GM19035 (cell line): Measurements from ENCODE around the gene TRMO.

Experiments used
- ATAC-seq: cut with Tn5 transposase; IDR thresholded peaks from one replicate; pipeline ENCODE4 v1.9.1; 2021; ENCODE audit not compliant: unreplicated experiment

The TRMO gene

DNA sequence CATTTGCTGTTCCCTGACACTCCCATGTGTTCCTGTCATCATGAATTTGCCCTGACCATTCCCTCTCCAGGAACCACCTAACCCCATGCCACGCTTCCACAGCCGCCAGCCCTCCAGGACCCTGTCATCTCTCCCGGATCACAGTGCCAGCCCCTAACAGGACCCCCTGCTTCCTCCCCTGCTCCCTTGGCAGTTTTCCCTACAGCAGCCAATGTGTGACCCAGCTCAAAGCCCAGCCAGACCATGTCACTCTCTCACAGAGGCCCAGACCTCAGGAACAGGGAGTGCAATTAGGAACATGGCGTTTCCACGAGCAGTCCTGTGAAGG, 61.2 kb downstream of the TRMO start:
- no peak for ATAC-seq

DNA sequence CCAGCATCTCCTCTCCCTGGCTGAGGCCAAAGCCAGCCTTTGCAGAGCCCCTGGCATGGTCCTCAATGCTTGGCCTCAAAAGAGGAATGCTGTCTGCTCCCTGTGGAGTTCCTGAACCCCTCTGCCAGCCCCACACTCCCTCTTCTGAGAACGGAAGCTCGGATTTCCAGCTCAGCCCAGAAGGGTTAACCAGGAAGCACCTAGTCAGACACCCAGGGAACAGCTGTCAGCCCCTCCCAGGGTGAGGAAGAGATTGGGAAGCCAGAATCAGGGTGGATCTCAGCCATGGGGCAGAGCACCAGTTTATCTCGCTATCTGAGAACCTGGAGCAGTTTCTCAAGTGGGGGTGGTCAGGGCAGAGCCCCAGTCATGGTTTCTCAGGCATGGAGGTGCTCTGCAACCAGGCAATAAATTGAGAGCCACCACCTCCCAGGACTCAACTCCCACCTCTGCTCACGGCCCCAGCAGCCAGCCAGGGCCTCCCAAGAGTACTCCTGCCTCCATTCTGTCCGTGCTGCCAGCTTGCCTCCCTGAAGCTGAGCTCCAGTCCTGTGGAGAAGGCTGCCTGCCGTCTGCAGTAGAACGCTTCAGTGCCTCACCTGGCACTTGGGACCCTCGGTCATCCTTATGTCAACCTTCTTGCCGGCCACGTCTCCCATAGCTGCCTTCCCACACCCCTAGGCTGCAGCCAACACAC, 61.7 kb downstream of the TRMO start:
- ATAC-seq: no peak

DNA sequence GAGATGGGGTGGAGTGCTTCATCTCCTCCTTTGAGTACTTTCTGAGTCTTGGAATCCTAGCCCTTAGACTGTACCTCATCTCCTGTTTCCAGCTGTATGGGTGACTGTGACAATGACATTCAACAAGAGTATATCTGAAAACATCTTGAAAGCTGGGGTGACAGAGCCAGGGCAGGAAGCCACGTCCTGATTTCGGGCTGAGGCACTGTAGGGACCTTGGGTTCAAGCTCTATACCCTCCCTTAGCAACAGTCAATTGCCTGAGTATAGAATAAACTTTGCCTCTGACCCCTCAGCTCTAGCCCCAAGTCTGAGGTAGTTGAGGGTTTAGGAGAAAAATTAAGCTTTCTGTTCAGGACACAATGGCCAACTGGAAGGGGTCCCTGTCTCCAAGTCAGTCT, 63.0 kb downstream of the TRMO start:
- ATAC-seq: no peak

DNA sequence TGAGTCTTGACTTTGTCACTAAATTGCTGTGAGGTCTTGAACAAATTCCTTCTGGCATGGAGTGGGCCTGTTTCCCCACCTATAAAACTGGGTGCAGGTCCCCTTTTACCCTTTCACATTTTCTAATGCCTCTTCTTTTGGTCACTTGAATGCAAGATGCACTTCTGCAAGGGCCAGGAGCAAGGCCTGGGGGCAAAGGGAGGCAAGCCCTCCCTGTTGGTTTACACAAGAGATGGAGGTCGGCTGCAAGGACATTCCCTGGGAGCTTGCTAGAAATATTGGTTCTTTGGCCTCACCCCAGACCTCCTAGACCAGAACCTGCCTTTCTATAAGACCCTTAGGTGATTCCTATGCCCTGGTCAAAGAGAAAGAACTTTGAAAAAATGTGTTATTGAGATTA, 63.5 kb downstream of the TRMO start:
- no peak for ATAC-seq

DNA sequence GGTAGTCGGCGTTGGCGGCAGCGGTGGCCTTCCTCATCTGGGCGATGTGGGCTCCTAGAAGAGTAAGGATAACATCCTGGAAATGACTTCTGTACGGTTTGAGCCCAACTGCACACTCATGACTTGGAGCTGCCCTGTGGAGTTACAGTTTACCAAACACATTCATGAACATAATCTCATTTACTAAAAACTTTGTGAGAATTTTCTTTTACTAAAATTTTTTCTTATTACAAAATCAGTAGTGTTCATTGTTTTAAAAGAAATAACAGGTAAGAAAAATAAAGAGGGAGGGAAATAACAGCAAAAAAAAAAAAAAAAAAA, 63.9 kb downstream of the TRMO start:
- ATAC-seq: no peak

DNA sequence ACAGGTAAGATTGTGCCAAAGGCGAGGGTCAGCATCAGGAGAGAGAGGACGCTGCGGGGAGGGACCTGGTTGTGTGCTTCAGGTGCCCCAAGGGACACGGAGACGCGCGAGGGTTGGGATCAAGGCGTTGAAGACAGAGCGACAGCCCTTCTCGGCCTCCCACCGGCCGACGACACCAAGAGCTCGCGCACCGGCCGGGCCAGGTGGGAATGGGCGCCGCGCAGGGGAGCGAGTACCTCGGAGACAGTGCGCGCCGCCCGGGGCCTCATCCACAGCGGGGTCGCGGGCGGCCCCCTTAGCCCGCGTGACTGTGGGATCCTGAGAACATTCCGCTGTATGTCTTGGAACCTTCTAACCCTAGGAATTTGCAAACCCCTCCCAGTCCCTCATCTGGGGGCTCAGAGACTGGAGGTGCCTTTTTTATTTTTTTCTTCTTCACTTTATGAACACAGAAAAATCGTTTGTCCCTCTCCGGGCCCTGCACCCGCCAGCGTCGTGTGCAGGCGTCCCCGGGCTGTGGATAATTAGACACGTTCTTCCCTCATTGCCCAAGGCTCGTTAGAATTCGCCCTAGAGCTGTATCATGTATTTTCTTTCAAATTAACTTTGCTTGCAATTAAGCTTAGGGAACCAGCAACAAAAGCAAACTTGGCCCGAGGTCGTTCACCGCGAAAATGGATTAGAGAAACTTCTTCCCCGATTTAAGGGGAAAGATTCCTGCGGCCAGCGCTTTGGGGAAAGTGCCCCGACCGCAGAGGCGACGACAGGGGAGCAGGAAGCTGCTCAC, 64.5 kb downstream of the TRMO start:
- ATAC-seq: no peak

DNA sequence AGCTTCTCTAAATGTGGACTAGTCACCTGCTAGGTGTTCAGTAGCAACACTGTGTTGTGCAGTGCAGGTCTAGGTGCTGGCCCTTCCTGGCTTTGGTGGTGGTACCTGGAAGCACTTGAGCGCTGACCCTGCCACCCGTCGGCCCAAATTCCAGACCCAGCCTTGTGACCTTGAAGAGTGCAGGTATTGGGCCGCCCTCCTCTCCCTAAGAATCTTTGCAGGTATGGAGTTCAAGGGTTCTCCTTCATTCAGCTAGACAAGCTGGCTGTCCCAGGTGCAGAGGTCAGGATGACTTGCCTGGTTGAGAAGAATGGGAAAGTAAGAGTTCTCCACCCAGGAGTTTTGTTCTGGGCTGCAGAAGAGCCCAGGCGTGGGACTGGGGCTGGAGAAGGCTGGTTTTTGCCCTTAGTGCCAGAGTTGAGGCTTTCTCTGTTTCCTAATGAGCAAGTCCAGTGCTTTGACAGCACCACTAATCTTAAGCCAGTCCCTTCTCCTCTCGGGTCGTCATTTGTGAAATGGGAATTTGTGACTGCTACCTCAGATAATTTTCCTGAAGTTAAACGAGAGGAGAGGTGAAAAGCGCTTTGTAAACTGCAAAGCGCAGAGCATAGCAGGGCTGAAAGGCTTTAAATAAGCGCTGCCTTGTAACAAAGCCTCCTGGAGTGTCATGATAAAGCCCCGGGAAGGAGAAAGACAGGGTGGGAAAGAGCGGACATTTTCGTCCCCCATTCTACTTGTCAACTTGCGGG, 65.3 kb downstream of the TRMO start:
- no peak for ATAC-seq

DNA sequence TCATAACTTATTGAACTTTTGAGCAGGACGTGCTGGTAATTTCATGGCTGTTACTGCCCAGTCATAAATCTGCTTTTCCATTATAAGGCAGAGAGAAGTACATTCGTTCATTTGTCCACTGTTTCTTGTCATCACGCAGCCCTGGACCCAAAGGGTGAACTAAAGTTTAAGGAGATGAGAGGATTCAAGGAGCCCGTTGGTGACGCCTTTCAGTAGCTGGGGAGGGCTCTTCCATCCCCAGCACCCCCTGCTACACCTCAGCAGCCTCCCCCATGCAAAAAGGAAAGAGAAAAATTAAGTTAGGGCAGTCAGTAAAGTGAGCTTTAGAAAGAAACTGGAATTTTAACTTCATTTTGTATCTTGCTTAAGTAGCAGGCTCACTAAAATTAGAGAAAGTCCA, 66.4 kb downstream of the TRMO start:
- ATAC-seq: no peak

DNA sequence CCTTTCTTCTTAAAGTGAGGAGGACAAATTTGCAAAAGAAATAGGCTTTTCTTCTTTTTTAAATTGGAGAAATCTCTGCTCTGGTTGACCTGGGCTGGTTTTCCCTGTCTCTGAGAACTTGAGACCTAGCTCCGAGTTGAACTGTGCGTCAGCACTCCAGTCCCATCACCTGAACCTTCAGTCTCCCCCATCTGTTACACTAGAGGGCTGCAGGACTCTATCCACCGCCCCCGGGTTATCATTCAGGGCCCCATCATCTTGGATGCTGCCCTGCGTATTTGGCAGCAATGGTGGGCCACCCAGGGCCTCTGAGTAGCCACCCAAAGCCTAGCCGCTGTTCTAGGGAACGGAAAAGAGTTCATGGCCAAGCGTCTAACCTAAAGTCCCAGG, 66.8 kb downstream of the TRMO start:
- no peak for ATAC-seq

DNA sequence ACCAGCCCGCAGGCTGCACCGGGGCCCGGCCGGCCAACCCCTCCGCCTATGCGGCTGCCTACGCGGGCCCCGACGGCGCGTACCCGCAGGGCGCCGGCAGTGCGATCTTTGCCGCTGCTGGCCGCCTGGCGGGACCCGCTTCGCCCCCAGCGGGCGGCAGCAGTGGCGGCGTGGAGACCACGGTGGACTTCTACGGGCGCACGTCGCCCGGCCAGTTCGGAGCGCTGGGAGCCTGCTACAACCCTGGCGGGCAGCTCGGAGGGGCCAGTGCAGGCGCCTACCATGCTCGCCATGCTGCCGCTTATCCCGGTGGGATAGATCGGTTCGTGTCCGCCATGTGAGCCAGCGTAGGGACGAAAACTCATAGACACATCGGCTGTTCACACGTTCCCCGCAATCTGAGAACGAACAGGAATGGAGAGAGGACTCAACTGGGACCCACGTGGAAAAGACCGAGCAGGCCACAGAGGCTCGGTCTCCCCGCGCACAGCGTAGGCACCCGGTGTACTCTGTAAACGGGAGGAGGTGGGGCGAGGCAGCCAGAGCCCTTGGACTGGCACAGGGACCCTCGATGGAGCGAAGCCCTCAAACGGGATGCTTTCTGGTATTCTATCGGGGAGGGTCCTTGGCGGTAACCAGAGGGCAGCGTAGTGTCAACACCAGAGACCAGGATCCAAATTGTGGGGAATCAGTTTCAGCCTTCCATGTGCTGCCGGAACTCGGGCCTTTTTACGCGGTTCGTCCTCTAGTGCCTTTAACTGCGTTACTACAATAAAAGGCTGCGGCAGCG, 67.4 kb downstream of the TRMO start:
- ATAC-seq: no peak
